Neuronal stem cell (in vitro differentiated cells): ENCODE data around the gene UNC5B.

Experiments
- DNase-seq: peaks from one replicate; pipeline ENCODE4 v3.0.0-alpha.2; 2013; ENCODE audit warnings: low spot score
- H2AFZ ChIP-seq: one replicate; pipeline ENCODE4 v1.6.1; 2013; ENCODE audit warnings: mild to moderate bottlenecking, low read length, inconsistent platforms
- H2AK5ac ChIP-seq: 2 replicates; pipeline ENCODE4 v1.6.1; 2013; ENCODE audit warnings: low read depth, mild to moderate bottlenecking, inconsistent platforms, low read length, moderate library complexity, mixed read lengths
- H2BK120ac ChIP-seq: 2 replicates; pipeline ENCODE4 v1.6.1; 2013; ENCODE audit warnings: low read depth, mild to moderate bottlenecking, inconsistent platforms, low read length, moderate library complexity, mixed read lengths
- H2BK12ac ChIP-seq: one replicate; pipeline ENCODE4 v1.6.1; 2013; ENCODE audit warnings: low read length, inconsistent platforms
- H2BK15ac ChIP-seq: 2 replicates; pipeline ENCODE4 v1.6.1; 2013; ENCODE audit warnings: mild to moderate bottlenecking, low read length, inconsistent platforms, mixed read lengths
- H2BK5ac ChIP-seq: one replicate; pipeline ENCODE4 v1.6.1; 2013; ENCODE audit warnings: inconsistent platforms, mild to moderate bottlenecking, low read length, moderate library complexity
- H3K14ac ChIP-seq: one replicate; pipeline ENCODE4 v1.6.1; 2013; ENCODE audit warnings: low read length, inconsistent platforms
- H3K18ac ChIP-seq: 2 replicates; pipeline ENCODE4 v1.6.1; 2013; ENCODE audit warnings: low read length, inconsistent platforms
- H3K23ac ChIP-seq: 2 replicates; pipeline ENCODE4 v1.6.1; 2013; ENCODE audit warnings: low read depth, mild to moderate bottlenecking, mixed read lengths, low read length, inconsistent platforms; ENCODE audit not compliant: poor library complexity
- H3K27ac ChIP-seq: replicated peaks from 3 replicates; pipeline ENCODE4 v1.5.1; 2013; ENCODE audit warnings: low read length, inconsistent platforms
- H3K27me3 ChIP-seq, 3 experiments: 2 replicates each; pipeline ENCODE4 v1.6.1; 2013; ENCODE audit warnings: low read length in 3 of 3, mild to moderate bottlenecking in 2 of 3, inconsistent platforms in 1 of 3, low read depth in 1 of 3, mixed read lengths in 1 of 3, moderate library complexity in 1 of 3; ENCODE audit not compliant: control insufficient read depth in 3 of 3, insufficient read depth in 3 of 3
- H3K36me3 ChIP-seq, 2 donors: replicated peaks in 1 of 2; 2 replicates each; pipeline ENCODE4 v1.6.1; 2013; ENCODE audit warnings: low read length in 2 of 2; ENCODE audit not compliant: control insufficient read depth in 2 of 2, insufficient read depth in 2 of 2
- H3K4ac ChIP-seq: 2 replicates; pipeline ENCODE4 v1.6.1; 2013; ENCODE audit warnings: inconsistent platforms, mild to moderate bottlenecking, low read length, moderate library complexity
- H3K4me1 ChIP-seq, 2 donors: 1 replicate in 1 of 2; 2 replicates in 1 of 2; pipeline ENCODE4 v1.6.1; 2013; ENCODE audit warnings: low read length in 2 of 2, low read depth in 1 of 2; ENCODE audit not compliant: control insufficient read depth in 2 of 2, insufficient read depth in 1 of 2
- H3K4me2 ChIP-seq: one replicate; pipeline ENCODE4 v1.6.1; 2013; ENCODE audit warnings: mild to moderate bottlenecking, low read length, inconsistent platforms; ENCODE audit not compliant: insufficient read depth, poor library complexity, severe bottlenecking
- H3K4me3 ChIP-seq, 2 donors: 2 replicates each; pipeline ENCODE4 v1.5.1; 2013; ENCODE audit warnings: low read length in 2 of 2, mild to moderate bottlenecking in 2 of 2, inconsistent platforms in 1 of 2, moderate library complexity in 1 of 2
- H3K79me1 ChIP-seq: one replicate; pipeline ENCODE4 v1.6.1; 2013; ENCODE audit warnings: low read depth, mild to moderate bottlenecking, inconsistent platforms, low read length, moderate library complexity
- H3K9ac ChIP-seq: one replicate; pipeline ENCODE4 v1.6.1; 2013; ENCODE audit warnings: mild to moderate bottlenecking, low read depth, low read length, inconsistent platforms; ENCODE audit not compliant: poor library complexity
- H3K9me3 ChIP-seq, 2 donors: replicated peaks in 1 of 2; 2 replicates each; pipeline versions ENCODE3 to v1.6.1; 2013; ENCODE audit warnings: low read length in 2 of 2, mild to moderate bottlenecking in 2 of 2, inconsistent platforms in 1 of 2, low read depth in 1 of 2, mixed read lengths in 1 of 2, moderate library complexity in 1 of 2; ENCODE audit not compliant: control insufficient read depth in 2 of 2, insufficient read depth in 1 of 2
- H4K8ac ChIP-seq: one replicate; pipeline ENCODE4 v1.6.1; 2013; ENCODE audit warnings: low read depth, mild to moderate bottlenecking, inconsistent platforms, low read length, moderate library complexity
- H4K91ac ChIP-seq: one replicate; pipeline ENCODE4 v1.6.1; 2013; ENCODE audit warnings: low read length, low read depth, mild to moderate bottlenecking, inconsistent platforms; ENCODE audit not compliant: poor library complexity
- WGBS, 2 donors: extraction: QIAGEN DNeasy Blood & Tissue Kit; methylation state at CpG; one replicate each; pipeline ENCODE4 v1.1.7; 2013; ENCODE audit warnings: missing lambda C conversion rate in 2 of 2, mixed read lengths in 1 of 2; ENCODE audit not compliant: insufficient read length in 2 of 2, insufficient replicate concordance in 1 of 2; ENCODE audit errors: extremely low coverage in 2 of 2; 5-methylcytosine and 5-hydroxymethylcytosine counted together

Gene UNC5B

DNA sequence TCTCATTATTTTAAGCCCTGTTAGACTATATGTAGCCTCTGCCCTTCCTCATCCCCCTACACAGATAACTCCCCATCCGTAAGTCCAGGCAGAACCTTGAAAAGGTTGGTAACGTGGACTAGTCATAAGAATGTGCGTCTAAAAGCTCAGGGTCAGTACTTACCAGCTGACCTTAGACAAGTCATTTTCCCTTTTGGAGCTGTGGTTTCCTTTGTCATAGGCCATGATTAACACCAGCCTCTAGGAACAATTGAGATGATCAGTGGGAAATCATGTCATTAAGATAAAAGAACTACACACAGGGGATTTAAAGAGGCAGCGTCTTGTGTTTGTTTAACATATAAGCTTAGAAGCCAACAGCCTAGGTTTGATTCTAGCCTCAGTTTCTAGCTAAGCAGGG, 6.9 kb upstream of the UNC5B start:
- peaks cover 0 to 39% (median 5%) of the 10 kb centered on the region in 3 experiments for H3K27me3 ChIP-seq
- no peak overlapping the region for H3K23ac ChIP-seq
- H3K4me3 ChIP-seq = no peak overlapping the region
- WGBS, 2 donors = no CpG with 5 or more reads among the region's 4 CpGs
- no peak overlapping the region for H2BK12ac ChIP-seq
- no peak overlapping the region for H3K4me2 ChIP-seq
- H3K79me1 ChIP-seq = no peaks in the 10 kb centered on the region
- no peak overlapping the region for H4K91ac ChIP-seq
- H3K27ac ChIP-seq = no peak overlapping the region
- no peak overlapping the region for H2BK15ac ChIP-seq
- H3K36me3 ChIP-seq = no peaks in the 10 kb centered on the region
- H2AFZ ChIP-seq = no peak overlapping the region
- no peak overlapping the region for H3K4ac ChIP-seq
- no peaks in the 10 kb centered on the region for H3K9me3 ChIP-seq
- no peak overlapping the region for H4K8ac ChIP-seq
- H3K9ac ChIP-seq = no peak overlapping the region
- H3K4me1 ChIP-seq = peaks cover 0 to 13% of the 10 kb centered on the region in 2 donors
- no peak overlapping the region for H3K18ac ChIP-seq
- H3K14ac ChIP-seq = no peak overlapping the region
- H2BK5ac ChIP-seq = no peak overlapping the region
- no peak overlapping the region for H2AK5ac ChIP-seq
- H2BK120ac ChIP-seq = no peak overlapping the region
- no peak for DNase-seq

GRCh38 chr10:71206911-71207310, 5.5 kb upstream of the UNC5B start:
- H3K4me1 ChIP-seq = peaks cover 0 to 14% of the 10 kb centered on the region in 2 donors
- no peak overlapping the region for H4K91ac ChIP-seq
- no peak overlapping the region for H2BK120ac ChIP-seq
- H2BK5ac ChIP-seq = no peak overlapping the region
- H2AK5ac ChIP-seq = no peak overlapping the region
- H4K8ac ChIP-seq = no peak overlapping the region
- no peak overlapping the region for H3K18ac ChIP-seq
- H3K14ac ChIP-seq = no peak overlapping the region
- H2BK15ac ChIP-seq = no peak overlapping the region
- no CpG with 5 or more reads among the region's 1 CpG for WGBS, 2 donors
- no peak overlapping the region for H2AFZ ChIP-seq
- no peaks in the 10 kb centered on the region for H3K79me1 ChIP-seq
- no peak for DNase-seq
- H3K27me3 ChIP-seq = peaks cover 0 to 54% (median 17%) of the 10 kb centered on the region in 3 experiments
- no peak overlapping the region for H3K23ac ChIP-seq
- no peak overlapping the region for H3K9ac ChIP-seq
- H3K4me2 ChIP-seq = no peak overlapping the region
- no peaks in the 10 kb centered on the region for H3K36me3 ChIP-seq
- H3K4me3 ChIP-seq = no peak overlapping the region
- no peak overlapping the region for H3K4ac ChIP-seq
- H3K27ac ChIP-seq = no peak overlapping the region
- no peaks in the 10 kb centered on the region for H3K9me3 ChIP-seq
- H2BK12ac ChIP-seq = no peak overlapping the region

DNA sequence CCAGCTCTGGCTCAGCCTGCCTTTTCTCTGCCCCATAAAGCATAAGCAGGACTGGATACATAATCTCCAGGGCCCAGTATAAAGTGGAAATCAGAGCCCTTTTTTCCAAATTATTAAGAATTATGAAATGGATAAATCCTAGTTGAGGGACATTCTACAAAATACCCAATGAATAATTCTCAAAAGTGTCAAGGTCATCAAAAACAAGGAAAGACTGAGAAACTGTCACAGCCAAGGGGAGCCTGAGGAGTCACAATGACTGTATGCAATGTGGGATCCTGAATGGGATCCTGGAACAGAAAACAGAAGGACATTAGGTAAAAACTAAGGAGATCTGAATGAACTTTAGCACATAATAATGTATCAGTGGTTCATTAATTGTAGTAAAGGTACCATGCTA, 4.8 kb upstream of the UNC5B start:
- Histone ChIP-seq H2AFZ (no peak overlapping the region), H3K79me1 (no peaks in the 10 kb centered on the region), H2BK5ac (no peak overlapping the region), H3K4ac (no peak overlapping the region), H3K14ac (no peak overlapping the region), H2BK15ac (no peak overlapping the region), H4K8ac (no peak overlapping the region), H3K23ac (no peak overlapping the region), H3K4me1 (peaks cover 0 to 14% of the 10 kb centered on the region in 2 donors), H2AK5ac (no peak overlapping the region), H3K36me3 (no peaks in the 10 kb centered on the region), H3K4me3 (no peak overlapping the region), H4K91ac (no peak overlapping the region), H2BK120ac (no peak overlapping the region), H3K18ac (no peak overlapping the region), H3K9ac (peak overlapping the region; percentile 27), H3K9me3 (no peaks in the 10 kb centered on the region), H2BK12ac (no peak overlapping the region), H3K4me2 (no peak overlapping the region), H3K27me3 (peaks cover 0 to 56% (median 19%) of the 10 kb centered on the region in 3 experiments), H3K27ac (no peak overlapping the region)
- DNase-seq = no peak

DNA sequence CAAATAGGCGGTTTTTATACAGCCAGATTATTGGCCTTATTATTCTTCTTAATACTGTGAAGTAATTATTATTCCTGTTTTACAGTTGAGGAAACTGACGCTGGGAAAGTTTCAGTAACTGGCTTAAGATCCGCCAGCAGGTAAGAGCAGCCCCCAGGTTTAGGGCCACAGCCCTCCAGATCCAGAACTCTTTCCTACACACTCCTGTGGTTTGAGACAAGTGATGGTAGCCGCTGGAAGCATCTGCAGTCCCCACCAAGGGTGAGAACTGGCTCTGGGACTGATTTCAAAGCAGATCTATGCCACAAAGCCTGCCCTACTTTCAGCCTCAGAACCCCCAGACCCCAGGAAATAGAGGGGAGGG, 3.0 kb upstream of the UNC5B start:
- Histone ChIP-seq H3K4me3 (no peak overlapping the region), H3K14ac (no peak overlapping the region), H3K23ac (no peak overlapping the region), H2BK5ac (no peak overlapping the region), H3K79me1 (no peaks in the 10 kb centered on the region), H2BK120ac (no peak overlapping the region), H2BK12ac (no peak overlapping the region), H3K4me2 (no peak overlapping the region), H4K91ac (no peak overlapping the region), H4K8ac (no peak overlapping the region), H2AFZ (no peak overlapping the region), H3K4me1 (peaks cover 8 to 20% of the 10 kb centered on the region in 2 donors), H3K27ac (no peak overlapping the region), H3K18ac (peak overlapping the region; percentile 20), H3K27me3 (peaks cover 0 to 68% (median 27%) of the 10 kb centered on the region in 3 experiments), H3K9me3 (no peaks in the 10 kb centered on the region), H2BK15ac (no peak overlapping the region), H3K4ac (no peak overlapping the region), H2AK5ac (no peak overlapping the region), H3K36me3 (no peaks in the 10 kb centered on the region), H3K9ac (no peak overlapping the region)
- WGBS, 2 donors = no CpG with 5 or more reads among the region's 4 CpGs
- DNase-seq = no peak
